ENCODE measurements around the gene HS3ST3B1.

DNA sequence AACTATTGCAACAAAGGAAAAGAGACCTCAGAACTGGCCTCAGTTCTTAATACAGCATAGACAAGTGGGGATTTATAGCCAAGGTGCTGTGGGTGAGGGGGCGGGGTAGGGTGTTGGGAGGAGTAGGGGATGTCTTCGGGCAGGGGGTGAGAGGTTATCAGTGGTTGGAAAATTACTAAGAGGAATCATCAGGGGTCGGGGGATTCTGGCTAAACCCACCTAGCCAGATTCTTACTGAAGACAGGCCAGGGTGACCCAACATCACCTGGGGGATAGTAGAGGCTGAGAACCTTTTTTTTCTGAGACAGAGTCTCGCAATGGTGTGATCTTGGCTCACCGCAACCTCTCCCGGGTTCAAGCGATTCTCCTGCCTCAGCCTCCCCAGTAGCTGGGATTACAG is 32.6 kb downstream of the HS3ST3B1 start:
- TF ChIP-seq, protein P1, sequence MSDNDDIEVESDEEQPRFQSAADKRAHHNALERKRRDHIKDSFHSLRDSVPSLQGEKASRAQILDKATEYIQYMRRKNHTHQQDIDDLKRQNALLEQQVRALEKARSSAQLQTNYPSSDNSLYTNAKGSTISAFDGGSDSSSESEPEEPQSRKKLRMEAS (CRISPR knock-in tag; IDR thresholded peaks at IDR 0.05): no peak
- TF ChIP-seq, protein P2, sequence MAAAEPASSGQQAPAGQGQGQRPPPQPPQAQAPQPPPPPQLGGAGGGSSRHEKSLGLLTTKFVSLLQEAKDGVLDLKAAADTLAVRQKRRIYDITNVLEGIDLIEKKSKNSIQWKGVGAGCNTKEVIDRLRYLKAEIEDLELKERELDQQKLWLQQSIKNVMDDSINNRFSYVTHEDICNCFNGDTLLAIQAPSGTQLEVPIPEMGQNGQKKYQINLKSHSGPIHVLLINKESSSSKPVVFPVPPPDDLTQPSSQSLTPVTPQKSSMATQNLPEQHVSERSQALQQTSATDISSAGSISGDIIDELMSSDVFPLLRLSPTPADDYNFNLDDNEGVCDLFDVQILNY (CRISPR knock-in tag; IDR thresholded peaks at IDR 0.05): no peak
- TF ChIP-seq, protein P3, sequence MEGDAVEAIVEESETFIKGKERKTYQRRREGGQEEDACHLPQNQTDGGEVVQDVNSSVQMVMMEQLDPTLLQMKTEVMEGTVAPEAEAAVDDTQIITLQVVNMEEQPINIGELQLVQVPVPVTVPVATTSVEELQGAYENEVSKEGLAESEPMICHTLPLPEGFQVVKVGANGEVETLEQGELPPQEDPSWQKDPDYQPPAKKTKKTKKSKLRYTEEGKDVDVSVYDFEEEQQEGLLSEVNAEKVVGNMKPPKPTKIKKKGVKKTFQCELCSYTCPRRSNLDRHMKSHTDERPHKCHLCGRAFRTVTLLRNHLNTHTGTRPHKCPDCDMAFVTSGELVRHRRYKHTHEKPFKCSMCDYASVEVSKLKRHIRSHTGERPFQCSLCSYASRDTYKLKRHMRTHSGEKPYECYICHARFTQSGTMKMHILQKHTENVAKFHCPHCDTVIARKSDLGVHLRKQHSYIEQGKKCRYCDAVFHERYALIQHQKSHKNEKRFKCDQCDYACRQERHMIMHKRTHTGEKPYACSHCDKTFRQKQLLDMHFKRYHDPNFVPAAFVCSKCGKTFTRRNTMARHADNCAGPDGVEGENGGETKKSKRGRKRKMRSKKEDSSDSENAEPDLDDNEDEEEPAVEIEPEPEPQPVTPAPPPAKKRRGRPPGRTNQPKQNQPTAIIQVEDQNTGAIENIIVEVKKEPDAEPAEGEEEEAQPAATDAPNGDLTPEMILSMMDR (IDR thresholded peaks at IDR 0.05): no peak
- TF ChIP-seq ZNF396 (CRISPR knock-in tag; IDR thresholded peaks at IDR 0.05; ENCODE audit: borderline replicate concordance) (no peak), ESRRA (CRISPR knock-in tag; IDR thresholded peaks at IDR 0.05; ENCODE audit: borderline replicate concordance) (no peak), ZNF138 (CRISPR knock-in tag; conservative IDR thresholded peaks at IDR 0.05) (no peak)
- TF ChIP-seq, protein P4, sequence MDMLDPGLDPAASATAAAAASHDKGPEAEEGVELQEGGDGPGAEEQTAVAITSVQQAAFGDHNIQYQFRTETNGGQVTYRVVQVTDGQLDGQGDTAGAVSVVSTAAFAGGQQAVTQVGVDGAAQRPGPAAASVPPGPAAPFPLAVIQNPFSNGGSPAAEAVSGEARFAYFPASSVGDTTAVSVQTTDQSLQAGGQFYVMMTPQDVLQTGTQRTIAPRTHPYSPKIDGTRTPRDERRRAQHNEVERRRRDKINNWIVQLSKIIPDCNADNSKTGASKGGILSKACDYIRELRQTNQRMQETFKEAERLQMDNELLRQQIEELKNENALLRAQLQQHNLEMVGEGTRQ (CRISPR knock-in tag; IDR thresholded peaks at IDR 0.05): no peak

Measured in WTC11 (cell line).